ENCODE results near the gene KCTD18. TPM values are rescaled to one million over a fixed set of nuclear protein-coding genes. Genes with fewer than 3 reads are reported as not detected.
A peak's percentile ranks its signal among the peaks of the same experiment; 100 is the strongest.

Gene KCTD18
- total and polyA plus RNA-seq, 10 of the 15 experiments (the other 5 are each of a cell fraction or from before 2014, with no cell fraction given), result 1.4 to 16.9 (median 12.5) TPM

DNA sequence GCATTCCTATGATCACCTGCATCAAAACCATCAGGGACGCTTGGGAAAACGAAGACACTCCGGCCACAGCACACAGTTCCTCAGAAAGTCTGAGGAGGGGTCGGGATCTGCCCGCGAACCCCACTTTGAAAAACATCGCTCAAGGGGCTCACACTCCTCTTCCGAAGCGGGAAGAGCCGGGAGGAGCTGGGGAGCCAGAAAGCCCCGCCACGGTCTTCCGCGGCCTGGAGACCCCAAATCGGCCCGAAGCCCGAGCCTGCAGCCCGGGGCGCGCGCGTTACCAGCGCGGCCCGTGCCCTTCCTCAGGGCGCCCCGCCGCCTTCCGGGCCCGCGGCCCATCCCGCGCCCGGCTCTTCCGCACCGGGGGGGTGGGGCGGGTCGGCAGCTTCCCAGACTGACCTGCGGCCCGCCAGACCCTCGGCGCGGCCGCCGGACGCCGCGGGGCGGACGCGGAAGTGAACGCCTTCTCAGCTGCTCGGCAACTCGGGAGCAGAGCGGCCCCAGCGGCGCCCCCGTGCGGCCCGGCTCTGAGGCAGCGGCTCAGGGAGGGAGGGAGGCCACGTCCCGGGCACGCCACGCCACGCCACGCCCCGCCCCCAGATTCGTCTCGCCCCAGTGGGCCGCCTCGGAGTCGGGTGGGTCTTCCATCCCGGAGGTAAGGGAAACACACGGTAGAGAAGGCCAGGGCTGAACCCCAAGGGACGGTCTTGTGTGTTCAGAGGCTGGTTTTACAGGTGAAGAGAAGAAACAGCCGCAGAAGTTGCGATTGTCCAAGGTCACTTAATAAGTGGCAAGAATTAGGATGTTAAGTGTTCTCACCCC, at the start of gene KCTD18 (continued):
- TF ChIP-seq BCLAF1 (IDR thresholded peaks at IDR 0.05) (0 out of 2 replicates have a peak, but pooled peaks have one; percentile 6), POLR2AphosphoS5 (IDR thresholded peaks at IDR 0.05; ENCODE audit: low read length) (peak; percentile 61; the same call in 1 of the 2 replicates), SUZ12 (IDR thresholded peaks at IDR 0.05; ENCODE audit: unreplicated experiment) (no peak), EP300 (IDR thresholded peaks at IDR 0.05; ENCODE audit: borderline replicate concordance in 1 of 2, control insufficient read depth in 1 of 2, low read depth in 2 of 2, low read length in 2 of 2) (no peak), HDAC6 (IDR thresholded peaks at IDR 0.05; ENCODE audit: unreplicated experiment) (no peak), ELK1 (IDR thresholded peaks at IDR 0.05; ENCODE audit: low read depth, low read length) (0 out of 2 replicates have a peak, but pooled peaks have one; percentile 19), SMAD5 (IDR thresholded peaks at IDR 0.05; ENCODE audit: low read depth) (no peak), STAT1 (conservative IDR thresholded peaks at IDR 0.05) (peak; percentile 65; the same call in 1 of the 2 replicates), KLF5 (IDR thresholded peaks at IDR 0.05; ENCODE audit: partially characterized antibody) (peak; percentile 41), HDGF (IDR thresholded peaks at IDR 0.05) (no peak), NR2F1 (conservative IDR thresholded peaks at IDR 0.05) (peak; percentile 85; the same call in 1 of the 2 replicates), FOS (IDR thresholded peaks at IDR 0.05; ENCODE audit: borderline replicate concordance, extremely low read depth, insufficient read length) (no peak)
- TF ChIP-seq, protein P1, sequence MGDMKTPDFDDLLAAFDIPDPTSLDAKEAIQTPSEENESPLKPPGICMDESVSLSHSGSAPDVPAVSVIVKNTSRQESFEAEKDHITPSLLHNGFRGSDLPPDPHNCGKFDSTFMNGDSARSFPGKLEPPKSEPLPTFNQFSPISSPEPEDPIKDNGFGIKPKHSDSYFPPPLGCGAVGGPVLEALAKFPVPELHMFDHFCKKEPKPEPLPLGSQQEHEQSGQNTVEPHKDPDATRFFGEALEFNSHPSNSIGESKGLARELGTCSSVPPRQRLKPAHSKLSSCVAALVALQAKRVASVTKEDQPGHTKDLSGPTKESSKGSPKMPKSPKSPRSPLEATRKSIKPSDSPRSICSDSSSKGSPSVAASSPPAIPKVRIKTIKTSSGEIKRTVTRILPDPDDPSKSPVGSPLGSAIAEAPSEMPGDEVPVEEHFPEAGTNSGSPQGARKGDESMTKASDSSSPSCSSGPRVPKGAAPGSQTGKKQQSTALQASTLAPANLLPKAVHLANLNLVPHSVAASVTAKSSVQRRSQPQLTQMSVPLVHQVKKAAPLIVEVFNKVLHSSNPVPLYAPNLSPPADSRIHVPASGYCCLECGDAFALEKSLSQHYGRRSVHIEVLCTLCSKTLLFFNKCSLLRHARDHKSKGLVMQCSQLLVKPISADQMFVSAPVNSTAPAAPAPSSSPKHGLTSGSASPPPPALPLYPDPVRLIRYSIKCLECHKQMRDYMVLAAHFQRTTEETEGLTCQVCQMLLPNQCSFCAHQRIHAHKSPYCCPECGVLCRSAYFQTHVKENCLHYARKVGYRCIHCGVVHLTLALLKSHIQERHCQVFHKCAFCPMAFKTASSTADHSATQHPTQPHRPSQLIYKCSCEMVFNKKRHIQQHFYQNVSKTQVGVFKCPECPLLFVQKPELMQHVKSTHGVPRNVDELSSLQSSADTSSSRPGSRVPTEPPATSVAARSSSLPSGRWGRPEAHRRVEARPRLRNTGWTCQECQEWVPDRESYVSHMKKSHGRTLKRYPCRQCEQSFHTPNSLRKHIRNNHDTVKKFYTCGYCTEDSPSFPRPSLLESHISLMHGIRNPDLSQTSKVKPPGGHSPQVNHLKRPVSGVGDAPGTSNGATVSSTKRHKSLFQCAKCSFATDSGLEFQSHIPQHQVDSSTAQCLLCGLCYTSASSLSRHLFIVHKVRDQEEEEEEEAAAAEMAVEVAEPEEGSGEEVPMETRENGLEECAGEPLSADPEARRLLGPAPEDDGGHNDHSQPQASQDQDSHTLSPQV (IDR thresholded peaks at IDR 0.05), result peak; percentile 88
- TF ChIP-seq, protein P2, sequence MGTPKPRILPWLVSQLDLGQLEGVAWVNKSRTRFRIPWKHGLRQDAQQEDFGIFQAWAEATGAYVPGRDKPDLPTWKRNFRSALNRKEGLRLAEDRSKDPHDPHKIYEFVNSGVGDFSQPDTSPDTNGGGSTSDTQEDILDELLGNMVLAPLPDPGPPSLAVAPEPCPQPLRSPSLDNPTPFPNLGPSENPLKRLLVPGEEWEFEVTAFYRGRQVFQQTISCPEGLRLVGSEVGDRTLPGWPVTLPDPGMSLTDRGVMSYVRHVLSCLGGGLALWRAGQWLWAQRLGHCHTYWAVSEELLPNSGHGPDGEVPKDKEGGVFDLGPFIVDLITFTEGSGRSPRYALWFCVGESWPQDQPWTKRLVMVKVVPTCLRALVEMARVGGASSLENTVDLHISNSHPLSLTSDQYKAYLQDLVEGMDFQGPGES (IDR thresholded peaks at IDR 0.05), result peak; percentile 19; the same call in 1 of the 2 replicates
- TF ChIP-seq, protein P3, sequence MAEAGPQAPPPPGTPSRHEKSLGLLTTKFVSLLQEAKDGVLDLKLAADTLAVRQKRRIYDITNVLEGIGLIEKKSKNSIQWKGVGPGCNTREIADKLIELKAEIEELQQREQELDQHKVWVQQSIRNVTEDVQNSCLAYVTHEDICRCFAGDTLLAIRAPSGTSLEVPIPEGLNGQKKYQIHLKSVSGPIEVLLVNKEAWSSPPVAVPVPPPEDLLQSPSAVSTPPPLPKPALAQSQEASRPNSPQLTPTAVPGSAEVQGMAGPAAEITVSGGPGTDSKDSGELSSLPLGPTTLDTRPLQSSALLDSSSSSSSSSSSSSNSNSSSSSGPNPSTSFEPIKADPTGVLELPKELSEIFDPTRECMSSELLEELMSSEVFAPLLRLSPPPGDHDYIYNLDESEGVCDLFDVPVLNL (IDR thresholded peaks at IDR 0.05; ENCODE audit: low read depth, low read length), result no peak
